Measurements from ENCODE around the gene TMEM114. TPM values are rescaled to one million over a fixed set of nuclear protein-coding genes. Genes with fewer than 3 reads are reported as not detected.

Gene TMEM114
- total RNA-seq, 1 donor: not detected

DNA sequence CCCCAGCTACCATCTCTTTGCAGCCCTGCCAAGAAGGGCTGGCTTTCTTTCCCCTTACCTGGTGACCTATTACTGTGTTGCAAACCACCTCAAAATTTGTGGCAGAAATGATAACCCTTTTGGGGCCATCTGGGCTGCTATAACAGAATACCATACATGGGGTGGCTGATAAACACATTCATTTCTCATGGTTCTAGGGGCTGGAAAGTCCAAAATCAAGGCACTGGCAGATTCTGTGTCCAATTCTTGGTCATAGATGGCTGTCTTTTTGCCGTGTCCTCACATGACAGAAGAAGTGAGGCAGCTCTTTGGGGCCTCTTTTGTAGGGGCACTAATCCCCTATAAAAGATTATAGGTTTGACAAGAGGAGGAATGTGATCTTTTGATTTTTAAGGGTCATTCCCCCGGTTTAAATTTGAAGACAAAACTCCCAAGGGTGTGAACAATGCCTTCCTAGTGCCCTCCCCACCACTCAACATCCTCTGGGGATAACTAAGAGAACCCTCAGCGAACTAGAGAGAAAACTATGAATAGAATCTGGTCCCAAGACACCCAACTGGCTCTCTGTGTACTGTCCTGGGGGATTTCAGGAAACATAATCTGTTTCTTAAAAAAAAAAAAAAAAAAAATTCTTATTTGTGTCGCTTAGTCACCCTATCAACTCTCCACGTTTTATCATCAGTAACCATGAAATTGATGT is 29.5 kb upstream of the TMEM114 start:
- H3K4me3 ChIP-seq (ENCODE audit: insufficient read depth, low read length): no peak overlapping the region
- no peaks in the 10 kb centered on the region for H3K36me3 ChIP-seq (ENCODE audit: insufficient read depth, low read length)
- H4K20me1 ChIP-seq (ENCODE audit: insufficient read depth, low read length): peaks cover 9% of the 10 kb centered on the region
- H3K4me1 ChIP-seq (ENCODE audit: insufficient read depth, low read length): peaks cover 23% of the 10 kb centered on the region
- H3K4me2 ChIP-seq (ENCODE audit: insufficient read depth, low read length): no peak overlapping the region
- no peak overlapping the region for H2AFZ ChIP-seq (ENCODE audit: low read length)
- TF ChIP-seq, protein P1, sequence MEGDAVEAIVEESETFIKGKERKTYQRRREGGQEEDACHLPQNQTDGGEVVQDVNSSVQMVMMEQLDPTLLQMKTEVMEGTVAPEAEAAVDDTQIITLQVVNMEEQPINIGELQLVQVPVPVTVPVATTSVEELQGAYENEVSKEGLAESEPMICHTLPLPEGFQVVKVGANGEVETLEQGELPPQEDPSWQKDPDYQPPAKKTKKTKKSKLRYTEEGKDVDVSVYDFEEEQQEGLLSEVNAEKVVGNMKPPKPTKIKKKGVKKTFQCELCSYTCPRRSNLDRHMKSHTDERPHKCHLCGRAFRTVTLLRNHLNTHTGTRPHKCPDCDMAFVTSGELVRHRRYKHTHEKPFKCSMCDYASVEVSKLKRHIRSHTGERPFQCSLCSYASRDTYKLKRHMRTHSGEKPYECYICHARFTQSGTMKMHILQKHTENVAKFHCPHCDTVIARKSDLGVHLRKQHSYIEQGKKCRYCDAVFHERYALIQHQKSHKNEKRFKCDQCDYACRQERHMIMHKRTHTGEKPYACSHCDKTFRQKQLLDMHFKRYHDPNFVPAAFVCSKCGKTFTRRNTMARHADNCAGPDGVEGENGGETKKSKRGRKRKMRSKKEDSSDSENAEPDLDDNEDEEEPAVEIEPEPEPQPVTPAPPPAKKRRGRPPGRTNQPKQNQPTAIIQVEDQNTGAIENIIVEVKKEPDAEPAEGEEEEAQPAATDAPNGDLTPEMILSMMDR (IDR thresholded peaks at IDR 0.05; ENCODE audit: extremely low read depth, low read depth, low read length): no peak
- peaks cover 5% of the 10 kb centered on the region for H3K27me3 ChIP-seq (ENCODE audit: insufficient read depth, low read length)
- peaks cover 31% of the 10 kb centered on the region for H3K79me2 ChIP-seq (ENCODE audit: insufficient read depth, low read length)
- no peaks in the 10 kb centered on the region for H3K9me3 ChIP-seq (ENCODE audit: low read depth, low read length)
- DNase-seq (ENCODE audit: insufficient read length, low spot score, missing footprints): no peak
- no peak overlapping the region for H3K27ac ChIP-seq (ENCODE audit: low read depth, low read length)

GRCh38 chr16:8614435-8615029 is 24.2 kb upstream of the TMEM114 start:
- H3K79me2 ChIP-seq (ENCODE audit: insufficient read depth, low read length): no peaks in the 10 kb centered on the region
- H3K27ac ChIP-seq (ENCODE audit: low read depth, low read length): no peak overlapping the region
- H3K9me3 ChIP-seq (ENCODE audit: low read depth, low read length): no peaks in the 10 kb centered on the region
- H3K4me1 ChIP-seq (ENCODE audit: insufficient read depth, low read length): peaks cover 5% of the 10 kb centered on the region
- peaks cover 8% of the 10 kb centered on the region for H3K27me3 ChIP-seq (ENCODE audit: insufficient read depth, low read length)
- H4K20me1 ChIP-seq (ENCODE audit: insufficient read depth, low read length): no peaks in the 10 kb centered on the region
- H3K4me2 ChIP-seq (ENCODE audit: insufficient read depth, low read length): no peak overlapping the region
- no peak for DNase-seq (ENCODE audit: insufficient read length, low spot score, missing footprints)
- no peak overlapping the region for H3K4me3 ChIP-seq (ENCODE audit: insufficient read depth, low read length)
- TF ChIP-seq, protein P1 (IDR thresholded peaks at IDR 0.05; ENCODE audit: extremely low read depth, low read depth, low read length): no peak
- H2AFZ ChIP-seq (ENCODE audit: low read length): no peak overlapping the region
- H3K36me3 ChIP-seq (ENCODE audit: insufficient read depth, low read length): no peaks in the 10 kb centered on the region

DNA sequence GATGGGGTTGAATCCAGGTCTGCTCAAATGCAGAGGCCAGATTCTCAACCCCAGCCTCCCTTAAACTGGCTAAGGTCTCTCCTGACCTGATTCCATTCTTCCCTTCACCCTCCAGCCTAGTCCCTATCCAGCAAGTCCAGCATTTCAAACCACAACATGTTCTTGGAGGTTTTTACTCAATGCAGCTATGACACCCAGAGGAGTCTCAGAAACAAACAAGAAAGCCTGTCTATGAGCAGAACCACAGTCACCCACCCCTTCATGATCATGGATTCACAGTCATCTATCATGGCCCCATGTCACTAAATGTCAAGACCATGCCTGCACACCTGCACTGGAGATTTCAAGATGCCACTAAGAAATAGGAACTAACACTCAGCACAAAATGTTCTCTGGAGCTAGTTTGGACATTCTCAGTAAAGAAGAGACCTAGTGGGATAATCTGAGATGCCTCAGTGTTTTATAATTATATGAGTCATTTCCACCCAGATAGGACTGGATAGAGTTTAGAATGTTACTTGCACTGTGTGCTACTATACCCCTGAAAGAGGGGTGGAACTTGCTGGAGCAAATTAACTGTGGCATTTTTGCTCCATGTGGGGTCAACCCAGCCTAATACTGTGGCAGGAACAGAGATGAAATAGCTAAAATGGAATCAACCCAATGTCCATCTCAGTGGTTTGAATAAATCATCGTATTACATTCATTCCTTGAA is 21.7 kb upstream of the TMEM114 start:
- Histone ChIP-seq H3K9me3 (ENCODE audit: low read depth, low read length) (no peaks in the 10 kb centered on the region), H4K20me1 (ENCODE audit: insufficient read depth, low read length) (no peaks in the 10 kb centered on the region), H3K27me3 (ENCODE audit: insufficient read depth, low read length) (peaks cover 5% of the 10 kb centered on the region), H3K4me1 (ENCODE audit: insufficient read depth, low read length) (peaks cover 5% of the 10 kb centered on the region), H2AFZ (ENCODE audit: low read length) (no peak overlapping the region), H3K4me3 (ENCODE audit: insufficient read depth, low read length) (no peak overlapping the region), H3K27ac (ENCODE audit: low read depth, low read length) (no peak overlapping the region), H3K4me2 (ENCODE audit: insufficient read depth, low read length) (no peak overlapping the region), H3K79me2 (ENCODE audit: insufficient read depth, low read length) (no peaks in the 10 kb centered on the region), H3K36me3 (ENCODE audit: insufficient read depth, low read length) (no peaks in the 10 kb centered on the region)
- no peak for DNase-seq (ENCODE audit: insufficient read length, low spot score, missing footprints)
- TF ChIP-seq, protein P1 (IDR thresholded peaks at IDR 0.05; ENCODE audit: extremely low read depth, low read depth, low read length): no peak

DNA sequence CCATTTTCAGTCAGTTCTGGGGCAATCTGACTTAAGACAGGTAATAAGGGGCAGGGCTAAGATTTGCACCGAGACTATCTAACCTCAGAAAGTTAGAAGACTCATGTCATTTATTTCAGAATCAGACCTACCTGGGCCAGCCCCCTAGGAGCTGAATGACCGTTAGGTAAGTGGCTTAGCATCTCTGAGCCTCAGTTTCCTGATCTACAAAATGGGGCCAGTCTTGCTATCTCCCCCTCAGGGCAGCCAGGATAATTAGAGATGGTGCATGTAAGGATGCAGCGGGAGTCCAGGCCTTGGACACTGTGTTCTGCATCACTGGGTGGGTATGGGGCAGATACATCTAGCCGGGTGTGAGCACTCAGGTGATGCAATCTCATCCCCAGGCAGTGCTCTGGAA is 20.8 kb upstream of the TMEM114 start:
- TF ChIP-seq, protein P1 (IDR thresholded peaks at IDR 0.05; ENCODE audit: extremely low read depth, low read depth, low read length): no peak
- H3K4me1 ChIP-seq (ENCODE audit: insufficient read depth, low read length): peaks cover 5% of the 10 kb centered on the region
- no peak overlapping the region for H3K4me3 ChIP-seq (ENCODE audit: insufficient read depth, low read length)

More for the DNA sequence above, 20.8 kb upstream of the TMEM114 start:
- no peak overlapping the region for H2AFZ ChIP-seq (ENCODE audit: low read length)
- peaks cover 5% of the 10 kb centered on the region for H3K27me3 ChIP-seq (ENCODE audit: insufficient read depth, low read length)
- no peak for DNase-seq (ENCODE audit: insufficient read length, low spot score, missing footprints)
- no peaks in the 10 kb centered on the region for H3K36me3 ChIP-seq (ENCODE audit: insufficient read depth, low read length)
- H3K9me3 ChIP-seq (ENCODE audit: low read depth, low read length): no peaks in the 10 kb centered on the region
- H4K20me1 ChIP-seq (ENCODE audit: insufficient read depth, low read length): no peaks in the 10 kb centered on the region
- no peak overlapping the region for H3K27ac ChIP-seq (ENCODE audit: low read depth, low read length)
- no peaks in the 10 kb centered on the region for H3K79me2 ChIP-seq (ENCODE audit: insufficient read depth, low read length)
- H3K4me2 ChIP-seq (ENCODE audit: insufficient read depth, low read length): no peak overlapping the region

Data from osteoblast (primary cell).